IMR-90 (cell line): ENCODE data around the gene ACAD11. TPM values are rescaled to one million over a fixed set of nuclear protein-coding genes. Genes with fewer than 3 reads are reported as not detected.

Source experiments
- ATAC-seq: fragments of 200-7000 bp; cut with Tn5 transposase; 2 replicates; pipeline ENCODE4 v1.9.1; 2020; ENCODE audit warnings: low read depth, mild to moderate bottlenecking, moderate library complexity
- BruUV-seq: library from RNA; stranded (reverse); fragments of 400-500 nt; replicated peaks from 2 replicates; lab custom pipeline; 2021; lab: Mats Ljungman, UMichigan
- CTCF ChIA-PET: fragments of 300-600 bp; formaldehyde crosslinking; extraction: SDS; loops from one replicate; lab custom pipeline; 2021; ENCODE audit warnings: antibody characterized with exemption; lab: Yijun Ruan, JAX
- POLR2A ChIA-PET: fragments of 300-600 bp; sonication (Branson Sonifier 250); formaldehyde crosslinking; loops from one replicate; lab custom pipeline; 2022; ENCODE audit warnings: antibody characterized with exemption; ENCODE audit not compliant: unreplicated experiment; lab: Charles Lee
- DNase-seq: peaks from one replicate; pipeline ENCODE4 v3.0.0; 2013
- H2AFZ ChIP-seq: replicated peaks from 2 replicates; pipeline ENCODE3; 2013; ENCODE audit warnings: low read length, mild to moderate bottlenecking; ENCODE audit not compliant: poor library complexity
- H2AK5ac ChIP-seq: 2 replicates; pipeline ENCODE4 v1.6.1; 2013; ENCODE audit warnings: low read depth, low read length, inconsistent platforms
- H2AK9ac ChIP-seq: replicated peaks from 2 replicates; pipeline ENCODE3; 2013; ENCODE audit warnings: mild to moderate bottlenecking, low read depth, low read length, moderate library complexity; ENCODE audit not compliant: poor library complexity
- H2BK120ac ChIP-seq: 2 replicates; pipeline ENCODE4 v1.6.1; 2013; ENCODE audit warnings: low read depth, low read length, inconsistent platforms
- H2BK15ac ChIP-seq: 3 replicates; pipeline ENCODE4 v1.6.1; 2013; ENCODE audit warnings: low read depth, low read length, inconsistent platforms
- H2BK20ac ChIP-seq: 2 replicates; pipeline ENCODE4 v1.6.1; 2013; ENCODE audit warnings: low read depth, mild to moderate bottlenecking, inconsistent platforms, low read length, moderate library complexity
- H2BK5ac ChIP-seq: 2 replicates; pipeline ENCODE4 v1.6.1; 2013; ENCODE audit warnings: mild to moderate bottlenecking, low read depth, low read length, inconsistent platforms; ENCODE audit not compliant: poor library complexity, severe bottlenecking
- H3K14ac ChIP-seq: replicated peaks from 2 replicates; pipeline ENCODE4 v1.6.1; 2013; ENCODE audit warnings: low read depth, low read length, inconsistent platforms
- H3K18ac ChIP-seq: 2 replicates; pipeline ENCODE4 v1.6.1; 2013; ENCODE audit warnings: low read depth, low read length, control low read depth
- H3K23ac ChIP-seq: 2 replicates; pipeline ENCODE4 v1.6.1; 2013; ENCODE audit warnings: low read depth, low read length, inconsistent platforms
- H3K27ac ChIP-seq: 2 replicates; pipeline ENCODE4 v1.5.1; 2013; ENCODE audit warnings: mild to moderate bottlenecking, control low read depth, low read length; ENCODE audit not compliant: insufficient read depth
- H3K27me3 ChIP-seq: 2 replicates; pipeline ENCODE4 v1.6.1; 2013; ENCODE audit warnings: low read length; ENCODE audit not compliant: control insufficient read depth, insufficient read depth
- H3K36me3 ChIP-seq: 2 replicates; pipeline ENCODE4 v1.6.1; 2013; ENCODE audit warnings: low read length, mixed read lengths; ENCODE audit not compliant: control insufficient read depth, insufficient read depth
- H3K4ac ChIP-seq: 2 replicates; pipeline ENCODE4 v1.6.1; 2013; ENCODE audit warnings: low read depth, low read length, inconsistent platforms
- H3K4me1 ChIP-seq: 2 replicates; pipeline ENCODE4 v1.6.1; 2013; ENCODE audit warnings: low read length, mixed read lengths; ENCODE audit not compliant: control insufficient read depth, insufficient read depth
- H3K4me2 ChIP-seq: 2 replicates; pipeline ENCODE4 v1.6.1; 2013; ENCODE audit warnings: low read depth, mild to moderate bottlenecking, control low read depth, low read length, moderate library complexity
- H3K4me3 ChIP-seq: 2 replicates; pipeline ENCODE4 v1.5.1; 2013; ENCODE audit warnings: low read depth, mild to moderate bottlenecking, control low read depth, low read length, moderate library complexity; ENCODE audit not compliant: insufficient read depth
- H3K56ac ChIP-seq: 2 replicates; pipeline ENCODE4 v1.6.1; 2013; ENCODE audit warnings: low read length, inconsistent platforms; ENCODE audit not compliant: insufficient read depth; ENCODE audit errors: extremely low read depth
- H3K79me1 ChIP-seq, 2 experiments: 2 replicates each; pipeline ENCODE4 v1.6.1; 2013; ENCODE audit warnings: low read length in 2 of 2, inconsistent platforms in 1 of 2, low read depth in 1 of 2
- H3K9ac ChIP-seq: 2 replicates; pipeline ENCODE4 v1.6.1; 2013; ENCODE audit warnings: low read depth, low read length, control low read depth
- H3K9me1 ChIP-seq: 2 replicates; pipeline ENCODE4 v1.6.1; 2013; ENCODE audit warnings: low read length, inconsistent platforms; ENCODE audit not compliant: insufficient read depth
- H3K9me3 ChIP-seq: 2 replicates; pipeline ENCODE4 v1.6.1; 2013; ENCODE audit warnings: low read length; ENCODE audit not compliant: control insufficient read depth, insufficient read depth
- H4K20me1 ChIP-seq: 2 replicates; pipeline ENCODE4 v1.6.1; 2013; ENCODE audit warnings: low read length, inconsistent platforms; ENCODE audit not compliant: insufficient read depth
- H4K5ac ChIP-seq: 2 replicates; pipeline ENCODE4 v1.6.1; 2013; ENCODE audit warnings: mild to moderate bottlenecking, low read depth, low read length, control low read depth
- H4K8ac ChIP-seq, 2 experiments: 2 replicates each; pipeline ENCODE4 v1.6.1; 2013; ENCODE audit warnings: low read depth in 2 of 2, low read length in 2 of 2, control low read depth in 1 of 2, inconsistent platforms in 1 of 2
- H4K91ac ChIP-seq: 2 replicates; pipeline ENCODE4 v1.6.1; 2013; ENCODE audit warnings: low read depth, low read length, inconsistent platforms; ENCODE audit not compliant: insufficient read depth
- BHLHE40 ChIP-seq: fragments of 150-350 bp; IDR thresholded peaks from 2 replicates; pipeline ENCODE4 v1.6.1; 2016; ENCODE audit warnings: mild to moderate bottlenecking, low read depth, low read length
- ELK1 ChIP-seq: fragments of 150-350 bp; IDR thresholded peaks from 2 replicates; pipeline ENCODE4 v1.6.1; 2016; ENCODE audit warnings: low read depth, mild to moderate bottlenecking, low read length, moderate library complexity, borderline replicate concordance
- NFE2L2 ChIP-seq: fragments of 150-350 bp; IDR thresholded peaks from 2 replicates; pipeline ENCODE4 v1.6.1; 2016; ENCODE audit warnings: low read depth, mild to moderate bottlenecking, low read length
- RAD21 ChIP-seq: IDR thresholded peaks from 2 replicates; pipeline ENCODE4 v1.6.1; 2012; ENCODE audit warnings: low read length, improper control_type of control experiment
- RCOR1 ChIP-seq: IDR thresholded peaks from 2 replicates; pipeline ENCODE4 v1.6.1; 2012; ENCODE audit warnings: mild to moderate bottlenecking, low read length, improper control_type of control experiment; ENCODE audit not compliant: insufficient replicate concordance
- SMC3 ChIP-seq: fragments of 150-350 bp; IDR thresholded peaks from 2 replicates; pipeline ENCODE4 v1.6.1; 2016; ENCODE audit warnings: low read depth, mild to moderate bottlenecking, antibody characterized with exemption, low read length, moderate library complexity
- dilution Hi-C: fragments of 300-500 bp; cut with HindIII; formaldehyde crosslinking; loops from one replicate; pipeline ENCODE4 v1.14.3; 2018; ENCODE audit warnings: low sequenced_read_pairs; ENCODE audit not compliant: unreplicated experiment
- in situ Hi-C: fragments of 300-500 bp; cut with MboI; formaldehyde crosslinking; loops from 3 replicates; pipeline ENCODE4 v1.14.3; 2019; ENCODE audit warnings: low sequenced_read_pairs, inconsistent platforms, mixed read lengths
- intact Hi-C: fragments of 100-400 bp; cut with micrococcal nuclease; formaldehyde crosslinking; loops from 2 replicates; pipeline ENCODE4 v1.10.0; 2022
- polyA plus RNA-seq, 3 experiments: library from polyadenylated mRNA; depleted of rRNA; stranded (reverse); fragments of >200 nt; gene quantifications; 2 replicates each; pipeline ENCODE4 v1.2.3, GENCODE V29; 2012; ENCODE audit warnings: low replicate concordance in 1 of 3
- total RNA-seq: library from RNA; depleted of rRNA; stranded (reverse); fragments of >200 nt; gene quantifications from 2 replicates; pipeline ENCODE4 v1.2.3, GENCODE V29; 2012

ACAD11 gene
- total and polyA plus RNA-seq, 2 of the 4 experiments (the other 2 are of a cell fraction), result 16.0 to 18.8 TPM

- in situ Hi-C loops, result no loop called here
- Histone ChIP-seq H3K56ac (peak overlapping the region; percentile 52; the same call in 1 of the 2 replicates), H2BK20ac (peak overlapping the region; percentile 46), H4K8ac (no peak overlapping the region; a peak in 1 of 4 replicates), H3K4me2 (no peak overlapping the region), H3K9ac (no peak overlapping the region), H3K36me3 (peaks cover 5% of the 10 kb centered on the region), H3K27ac (no peak overlapping the region), H3K27me3 (no peaks in the 10 kb centered on the region), H3K14ac (no peak overlapping the region), H4K20me1 (no peaks in the 10 kb centered on the region), H3K4ac (peak overlapping the region; percentile 96; the same call in 1 of the 2 replicates), H2AK5ac (no peak overlapping the region; the same call in 1 of the 2 replicates), H3K18ac (peak overlapping the region; percentile 54; the same call in 1 of the 2 replicates), H2BK5ac (peak overlapping the region; percentile 100), H3K23ac (peak overlapping the region; percentile 45; the same call in 1 of the 2 replicates), H3K4me1 (peaks cover 8% of the 10 kb centered on the region), H2BK120ac (peak overlapping the region; percentile 96), H4K91ac (no peak overlapping the region), H3K9me3 (no peaks in the 10 kb centered on the region), H3K4me3 (no peak overlapping the region), H2AFZ (no peak overlapping the region), H3K9me1 (peaks cover 8% of the 10 kb centered on the region), H2AK9ac (no peak overlapping the region), H4K5ac (no peak overlapping the region), H2BK15ac (no peak overlapping the region), H3K79me1 (peaks cover 0 to 12% of the 10 kb centered on the region in 2 experiments; a peak in 1 of 4 replicates)
- no peak for ATAC-seq
- dilution Hi-C loops, result no loop called here
- BruUV-seq, result no TSS peak
- ChIA-PET POLR2A (no interaction called here), CTCF (interaction anchor here (1.0 to 1.4 kb wide), 2 partner anchors 47 to 59 kb away, joined by 3 to 5 read pairs; no protein-coding TSS in a partner anchor)
- no peak for DNase-seq
- no peak for TF ChIP-seq ELK1
- TF ChIP-seq RAD21, result no peak
- no peak for TF ChIP-seq NFE2L2
- TF ChIP-seq SMC3, result no peak
- no peak for TF ChIP-seq BHLHE40
- no peak for TF ChIP-seq RCOR1
- intact Hi-C loops, result loop anchor here (5.0 kb wide), 1 partner anchor 52 kb away; no protein-coding TSS in a partner anchor
Measured at GRCh38 chr3:132594498-132594897, 65.1 kb downstream of the ACAD11 start.
